Natural killer cell treated with Interleukin-12 subunit alpha and Interleukin-12 subunit beta and Interleukin-15 and Interleukin-18, amount 100 ng/mL, for 72 hours (primary cell): ENCODE measurements around the gene MAP1A. TPM values are rescaled to one million over a fixed set of nuclear protein-coding genes. Genes with fewer than 3 reads are reported as not detected.
A peak's percentile ranks its signal among the peaks of the same experiment; 100 is the strongest.

Experiments
- ATAC-seq, 2 donors: fragments of 150-1000 bp; cut with Tn5 transposase in 1 of 2; sonication (Bioruptor Pico), chemical (Tn5 transposase) in 1 of 2; 2 replicates each; pipeline ENCODE4 v1.10.0; 2021
- DNase-seq: peaks from one replicate; pipeline ENCODE4 v3.0.0; 2022; ENCODE audit warnings: low spot score
- H3K27ac Mint-ChIP-seq, 2 donors: 1 replicate in 1 of 2; 2 replicates in 1 of 2; pipeline ENCODE4 v1.8.0; 2022; ENCODE audit warnings: mixed read lengths in 2 of 2, mild to moderate bottlenecking in 1 of 2, moderate library complexity in 1 of 2
- H3K27me3 Mint-ChIP-seq, 2 donors: 1 replicate in 1 of 2; 2 replicates in 1 of 2; pipeline ENCODE4 v1.8.0; 2022; ENCODE audit warnings: mixed read lengths in 2 of 2
- H3K36me3 Mint-ChIP-seq: one replicate; pipeline ENCODE4 v1.8.0; 2022; ENCODE audit warnings: mixed read lengths
- H3K4me1 Mint-ChIP-seq, 2 donors: 1 replicate in 1 of 2; 2 replicates in 1 of 2; pipeline ENCODE4 v1.8.0; 2022; ENCODE audit warnings: low read depth in 2 of 2, mixed read lengths in 2 of 2, mild to moderate bottlenecking in 1 of 2
- H3K4me3 Mint-ChIP-seq: one replicate; pipeline ENCODE4 v1.8.0; 2022; ENCODE audit warnings: mixed read lengths
- H3K9me3 Mint-ChIP-seq: 2 replicates; pipeline ENCODE4 v1.8.0; 2022; ENCODE audit warnings: mixed read lengths
- total RNA-seq, 2 donors: library from RNA; stranded (reverse); gene quantifications; one replicate each; pipeline ENCODE4 v1.2.3, GENCODE V29; 2022

MAP1A gene
- total RNA-seq, 2 donors from 2014 or later: 0.24 to 1.2 TPM

- H3K9me3 Mint-ChIP-seq: no peaks in the 10 kb centered on the region
- DNase-seq (no peak), ATAC-seq (no peak)
- no peak overlapping the region for H3K4me3 Mint-ChIP-seq
- no peak overlapping the region for H3K27ac Mint-ChIP-seq
- no peaks in the 10 kb centered on the region for H3K36me3 Mint-ChIP-seq
- peaks cover 33 to 35% of the 10 kb centered on the region in 2 donors for H3K27me3 Mint-ChIP-seq
- peaks cover 16 to 21% of the 10 kb centered on the region in 2 donors for H3K4me1 Mint-ChIP-seq
Measured at GRCh38 chr15:43516801-43517353, 531 bp upstream of the MAP1A start.

- peak in 1 of 2 donors; percentile 30 for ATAC-seq
- no peak overlapping the region for H3K27ac Mint-ChIP-seq
- H3K4me1 Mint-ChIP-seq: peaks cover 11 to 21% of the 10 kb centered on the region in 2 donors
- H3K36me3 Mint-ChIP-seq: no peaks in the 10 kb centered on the region
- peak overlapping the region; percentile 49 for H3K4me3 Mint-ChIP-seq
- DNase-seq: no peak
- peaks cover 28 to 42% of the 10 kb centered on the region in 2 donors for H3K27me3 Mint-ChIP-seq
- H3K9me3 Mint-ChIP-seq: no peaks in the 10 kb centered on the region
Measured at GRCh38 chr15:43518197-43518761, 871 bp downstream of the MAP1A start.

GRCh38 chr15:43519196-43519595 is 1.8 kb downstream of the MAP1A start:
- Mint-ChIP-seq H3K9me3 (no peaks in the 10 kb centered on the region), H3K4me1 (peaks cover 4 to 18% of the 10 kb centered on the region in 2 donors)

GRCh38 chr15:43520138-43520537 is 2.7 kb downstream of the MAP1A start:
- H3K27ac Mint-ChIP-seq: no peak overlapping the region
- DNase-seq (no peak), ATAC-seq (no peak)
- H3K9me3 Mint-ChIP-seq: no peaks in the 10 kb centered on the region
- peaks cover 28 to 42% of the 10 kb centered on the region in 2 donors for H3K27me3 Mint-ChIP-seq
- H3K36me3 Mint-ChIP-seq: no peaks in the 10 kb centered on the region
- no peak overlapping the region for H3K4me3 Mint-ChIP-seq
- H3K4me1 Mint-ChIP-seq: peaks cover 4 to 18% of the 10 kb centered on the region in 2 donors

More at GRCh38 chr15:43519196-43519595, 1.8 kb downstream of the MAP1A start:
- peaks cover 28 to 42% of the 10 kb centered on the region in 2 donors for H3K27me3 Mint-ChIP-seq
- ATAC-seq: no peak
- H3K27ac Mint-ChIP-seq: peak overlapping the region in 1 of 2 donors; percentile 42
- no peak for DNase-seq
- H3K4me3 Mint-ChIP-seq: peak overlapping the region; percentile 37
- no peaks in the 10 kb centered on the region for H3K36me3 Mint-ChIP-seq

- Mint-ChIP-seq H3K4me3 (no peak overlapping the region), H3K9me3 (no peaks in the 10 kb centered on the region), H3K4me1 (peaks cover 4 to 18% of the 10 kb centered on the region in 2 donors), H3K27ac (no peak overlapping the region), H3K36me3 (no peaks in the 10 kb centered on the region), H3K27me3 (peaks cover 21 to 35% of the 10 kb centered on the region in 2 donors)
- no peak for ATAC-seq
- DNase-seq: no peak
Measured at GRCh38 chr15:43521419-43521818, 4.0 kb downstream of the MAP1A start.

GRCh38 chr15:43522247-43522646 is 4.8 kb downstream of the MAP1A start:
- Mint-ChIP-seq H3K9me3 (no peaks in the 10 kb centered on the region), H3K27me3 (peaks cover 14 to 27% of the 10 kb centered on the region in 2 donors), H3K4me1 (peaks cover 4 to 15% of the 10 kb centered on the region in 2 donors), H3K36me3 (no peaks in the 10 kb centered on the region), H3K27ac (no peak overlapping the region), H3K4me3 (no peak overlapping the region)
- ATAC-seq (no peak), DNase-seq (no peak)

GRCh38 chr15:43523646-43524045 is 6.2 kb downstream of the MAP1A start:
- no peak overlapping the region for H3K27ac Mint-ChIP-seq
- DNase-seq (no peak), ATAC-seq (no peak)
- no peak overlapping the region for H3K4me3 Mint-ChIP-seq
- H3K4me1 Mint-ChIP-seq: peaks cover 0 to 4% of the 10 kb centered on the region in 2 donors
- H3K36me3 Mint-ChIP-seq: no peaks in the 10 kb centered on the region
- H3K27me3 Mint-ChIP-seq: peaks cover 8 to 20% of the 10 kb centered on the region in 2 donors
- no peaks in the 10 kb centered on the region for H3K9me3 Mint-ChIP-seq

GRCh38 chr15:43524254-43524845 is 6.9 kb downstream of the MAP1A start:
- ATAC-seq: no peak
- Mint-ChIP-seq H3K27ac (no peak overlapping the region), H3K4me1 (no peaks in the 10 kb centered on the region), H3K27me3 (peaks cover 4 to 14% of the 10 kb centered on the region in 2 donors), H3K4me3 (no peak overlapping the region), H3K36me3 (no peaks in the 10 kb centered on the region), H3K9me3 (no peaks in the 10 kb centered on the region)
- no peak for DNase-seq

GRCh38 chr15:43525131-43525530 is 7.7 kb downstream of the MAP1A start:
- DNase-seq (no peak), ATAC-seq (no peak)
- H3K27ac Mint-ChIP-seq: no peak overlapping the region
- no peaks in the 10 kb centered on the region for H3K4me1 Mint-ChIP-seq
- no peaks in the 10 kb centered on the region for H3K9me3 Mint-ChIP-seq
- H3K27me3 Mint-ChIP-seq: peaks cover 0 to 9% of the 10 kb centered on the region in 2 donors
- no peak overlapping the region for H3K4me3 Mint-ChIP-seq
- no peaks in the 10 kb centered on the region for H3K36me3 Mint-ChIP-seq

GRCh38 chr15:43526261-43526930 is 9.0 kb downstream of the MAP1A start:
- no peak overlapping the region for H3K27ac Mint-ChIP-seq

GRCh38 chr15:43527016-43527801 is 9.8 kb downstream of the MAP1A start:
- Mint-ChIP-seq H3K9me3 (no peaks in the 10 kb centered on the region), H3K4me3 (no peak overlapping the region), H3K27me3 (peaks cover 0 to 7% of the 10 kb centered on the region in 2 donors), H3K4me1 (no peaks in the 10 kb centered on the region), H3K36me3 (no peaks in the 10 kb centered on the region), H3K27ac (no peak overlapping the region)
- ATAC-seq (no peak), DNase-seq (no peak)

More at GRCh38 chr15:43526261-43526930, 9.0 kb downstream of the MAP1A start:
- DNase-seq (no peak), ATAC-seq (no peak)
- Mint-ChIP-seq H3K36me3 (no peaks in the 10 kb centered on the region), H3K27me3 (peaks cover 0 to 9% of the 10 kb centered on the region in 2 donors), H3K4me1 (no peaks in the 10 kb centered on the region), H3K4me3 (no peak overlapping the region), H3K9me3 (no peaks in the 10 kb centered on the region)

GRCh38 chr15:43527802-43528541 is 10.6 kb downstream of the MAP1A start:
- Mint-ChIP-seq H3K27ac (no peak overlapping the region), H3K4me1 (no peaks in the 10 kb centered on the region), H3K27me3 (no peaks in the 10 kb centered on the region), H3K36me3 (no peaks in the 10 kb centered on the region), H3K9me3 (no peaks in the 10 kb centered on the region), H3K4me3 (no peak overlapping the region)
- ATAC-seq (no peak), DNase-seq (no peak)

GRCh38 chr15:43528542-43529007 is 11.2 kb downstream of the MAP1A start:
- no peak for DNase-seq
- no peak overlapping the region for H3K4me3 Mint-ChIP-seq
- no peak for ATAC-seq
- no peaks in the 10 kb centered on the region for H3K36me3 Mint-ChIP-seq
- no peaks in the 10 kb centered on the region for H3K4me1 Mint-ChIP-seq
- no peak overlapping the region for H3K27ac Mint-ChIP-seq
- H3K27me3 Mint-ChIP-seq: no peaks in the 10 kb centered on the region
- no peaks in the 10 kb centered on the region for H3K9me3 Mint-ChIP-seq
